COLO668 (cell line): ENCODE results near the gene IL22RA1.

Experiments used
- DNase-seq: peaks from one replicate; lab custom pipeline; 2025; ENCODE audit not compliant: unreplicated experiment; lab: John Stamatoyannopoulos, UW

Gene IL22RA1

DNA sequence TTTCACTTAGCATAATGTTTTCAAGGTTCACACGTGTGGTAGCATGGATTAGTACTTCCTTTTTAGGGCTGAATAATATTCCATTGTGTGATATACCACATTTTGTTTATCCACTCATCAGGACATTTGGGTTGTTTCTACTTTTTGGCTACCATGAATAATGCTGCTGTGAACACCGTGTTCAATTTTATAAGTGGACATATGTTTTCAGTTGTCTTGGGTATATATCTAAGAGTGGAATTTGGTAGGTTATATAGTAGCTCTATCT lies 3.8 kb downstream of the IL22RA1 start:
- DNase-seq = no peak

DNA sequence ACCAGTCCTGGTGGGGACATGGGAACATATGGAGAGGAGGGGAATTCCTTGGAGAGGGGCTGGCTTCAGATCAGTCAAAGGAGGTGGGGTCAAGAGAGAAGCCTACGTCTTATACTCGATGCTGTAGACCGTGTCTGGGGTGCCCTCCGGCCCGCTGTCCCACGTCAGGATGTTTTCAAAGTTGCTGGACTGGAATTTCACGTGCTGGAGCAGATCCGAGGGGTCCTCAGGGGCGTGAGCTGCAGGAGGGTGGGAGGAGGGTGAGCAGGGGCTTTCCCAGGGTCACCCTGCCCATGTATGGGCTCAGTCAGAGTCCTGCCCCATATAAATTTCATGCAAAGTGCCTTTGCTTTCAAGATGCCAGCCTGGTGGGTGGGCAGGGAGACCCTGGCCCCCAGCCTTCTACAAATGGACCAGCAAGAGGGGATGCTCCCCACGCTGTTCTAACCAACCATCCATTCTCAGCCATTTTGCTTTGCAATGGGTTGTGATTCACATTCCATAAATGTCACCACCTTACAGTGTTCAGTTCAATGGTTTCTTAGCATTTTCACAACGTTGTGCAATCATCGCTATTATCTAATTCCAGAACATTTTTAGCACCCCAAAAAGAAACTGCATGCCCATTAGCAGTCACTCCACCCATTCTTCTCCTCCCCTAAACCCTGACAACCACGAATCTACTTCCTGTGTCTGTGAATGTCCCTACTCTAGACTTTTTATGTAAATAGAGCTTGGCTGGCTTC lies 4.3 kb downstream of the IL22RA1 start:
- DNase-seq = no peak

DNA sequence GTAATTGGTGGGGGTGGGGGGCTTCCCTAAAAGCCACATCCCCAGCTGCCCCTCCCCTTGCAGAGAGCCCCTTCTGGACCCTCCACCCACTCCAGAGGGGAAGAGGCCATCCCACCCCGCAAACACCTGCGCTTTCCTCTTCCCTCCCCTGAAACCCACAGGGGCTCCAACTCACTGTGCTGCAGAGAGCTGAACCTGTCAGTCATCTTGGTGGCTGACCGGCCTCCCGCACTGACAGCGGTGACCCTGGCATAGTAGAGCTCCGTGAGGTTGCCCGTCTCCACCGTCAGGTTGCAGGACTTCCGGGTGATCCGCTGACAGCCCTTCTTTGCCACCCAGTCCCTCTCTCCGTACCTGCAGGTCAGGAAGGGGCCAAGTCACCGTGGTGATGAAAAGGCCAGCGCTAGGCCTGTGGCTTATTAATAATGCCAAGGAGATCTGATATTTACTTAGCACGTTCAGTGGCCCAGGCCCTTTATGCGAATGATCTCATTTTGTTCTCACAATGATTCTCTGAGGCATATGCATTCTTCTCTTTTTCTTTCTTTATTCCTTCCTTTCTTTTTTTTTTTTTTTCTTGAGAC lies 5.9 kb downstream of the IL22RA1 start:
- DNase-seq = no peak

DNA sequence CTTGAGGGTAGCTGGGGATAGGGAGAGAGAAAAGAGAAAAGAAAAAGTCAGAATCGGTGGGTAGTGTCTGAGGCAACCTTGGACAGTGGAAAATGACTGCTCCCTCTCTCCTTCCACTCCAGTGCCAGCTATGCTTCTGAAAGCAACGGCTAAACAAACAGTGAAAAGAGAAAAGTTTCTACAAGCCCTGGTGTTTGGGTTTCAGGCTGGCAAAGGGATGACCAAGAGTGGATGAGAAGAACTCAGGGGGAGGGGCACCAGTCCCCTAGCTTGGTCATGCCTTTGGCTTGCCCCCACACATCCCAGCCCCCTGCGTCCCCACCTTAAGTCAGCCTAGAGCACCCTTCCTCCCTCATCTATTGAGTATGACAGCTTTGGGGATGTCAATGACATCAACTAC lies 8.6 kb downstream of the IL22RA1 start:
- no peak for DNase-seq

DNA sequence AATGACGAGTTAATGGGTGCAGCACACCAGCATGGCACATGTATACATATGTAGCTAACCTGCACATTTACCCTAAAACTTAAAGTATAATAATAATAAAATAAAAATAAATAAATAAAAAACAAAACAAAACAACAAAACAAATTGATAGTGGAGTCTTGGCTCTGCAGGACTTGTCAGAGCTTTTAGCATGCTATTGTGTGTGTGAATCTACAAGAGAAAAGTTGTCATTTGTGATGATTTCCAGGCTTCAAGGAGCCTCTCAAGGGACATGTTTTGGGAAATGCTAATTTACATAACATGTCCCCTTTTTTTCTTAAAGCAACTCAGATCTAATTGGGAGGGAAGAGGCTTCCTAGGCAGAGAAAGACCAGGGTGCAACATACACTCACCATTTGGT lies 9.1 kb downstream of the IL22RA1 start:
- no peak for DNase-seq

DNA sequence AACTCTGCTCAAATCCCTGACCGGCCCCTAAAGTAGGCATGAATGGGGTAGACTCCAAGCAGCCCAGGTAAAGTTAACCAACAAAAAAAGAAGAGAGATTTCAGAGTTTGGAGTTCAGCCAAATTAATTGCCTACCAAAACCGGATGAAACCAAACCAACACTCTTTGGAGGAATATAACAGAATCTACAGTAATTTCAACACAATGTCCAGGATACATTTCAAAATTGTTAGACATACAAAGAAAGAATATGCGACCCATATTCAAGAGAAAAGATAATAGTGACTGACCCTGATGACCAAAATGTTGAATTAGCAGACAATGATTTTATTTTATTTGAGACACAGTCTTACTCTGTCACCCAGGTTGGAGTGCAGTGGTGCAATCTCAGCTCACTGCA lies 12.6 kb downstream of the IL22RA1 start:
- no peak for DNase-seq

DNA sequence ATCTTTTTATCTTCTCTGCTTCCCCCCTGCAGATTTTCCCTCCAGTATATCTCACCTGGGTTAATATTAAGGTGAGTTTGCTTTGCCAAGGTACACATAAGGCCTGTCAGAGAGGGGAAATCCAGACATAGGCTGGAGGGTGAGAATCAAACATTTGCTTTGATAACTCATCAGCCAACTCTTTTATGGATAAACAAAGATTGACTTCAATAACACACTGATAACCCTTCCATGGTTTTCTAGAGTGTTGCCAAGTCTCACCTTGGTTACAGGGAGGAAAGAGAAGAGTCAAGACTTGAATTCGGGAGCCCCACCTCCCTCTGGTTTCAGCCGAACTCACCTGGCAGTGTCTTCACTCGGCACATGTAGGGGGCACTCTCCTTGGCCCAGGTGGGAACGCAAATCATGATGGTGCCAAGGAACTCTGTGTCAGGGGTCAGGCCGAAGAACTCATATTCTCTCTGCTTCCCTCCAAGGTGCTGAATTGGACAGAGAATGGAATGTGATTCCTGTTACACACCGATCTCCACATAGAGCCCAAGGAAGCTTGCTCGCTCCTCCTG lies 15.1 kb downstream of the IL22RA1 start:
- no peak for DNase-seq

DNA sequence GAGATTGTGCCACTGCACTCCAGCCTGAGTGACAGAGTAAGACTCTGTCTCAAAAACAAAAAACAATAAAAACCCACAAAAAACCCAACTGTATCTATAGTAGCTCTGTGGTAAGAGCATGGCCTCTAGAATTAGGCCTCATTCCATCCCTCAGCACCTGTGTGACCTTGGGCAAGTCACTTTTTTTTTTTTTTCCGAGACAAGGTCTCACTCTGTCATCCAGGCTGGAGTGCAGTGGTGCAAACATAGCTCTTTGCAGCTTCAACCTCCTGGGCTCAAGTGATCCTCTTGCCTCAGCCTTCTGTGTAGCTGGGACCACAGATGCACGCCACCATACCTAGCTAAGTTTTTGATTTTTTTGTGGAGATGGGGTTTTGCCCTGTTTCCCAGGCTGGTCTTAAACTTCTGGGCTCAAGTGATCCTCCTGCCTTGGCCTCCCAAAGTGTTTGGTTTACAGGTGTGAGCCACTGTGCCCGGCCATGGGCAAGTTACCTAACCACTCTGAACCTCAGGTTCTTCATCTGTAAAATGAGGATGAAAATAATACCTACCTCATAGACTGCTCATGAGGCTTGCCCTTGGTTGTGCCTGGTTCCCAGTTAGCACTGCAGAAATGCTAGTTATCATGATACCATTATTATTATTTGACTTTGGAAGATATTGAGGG lies 15.7 kb downstream of the IL22RA1 start:
- no peak for DNase-seq

DNA sequence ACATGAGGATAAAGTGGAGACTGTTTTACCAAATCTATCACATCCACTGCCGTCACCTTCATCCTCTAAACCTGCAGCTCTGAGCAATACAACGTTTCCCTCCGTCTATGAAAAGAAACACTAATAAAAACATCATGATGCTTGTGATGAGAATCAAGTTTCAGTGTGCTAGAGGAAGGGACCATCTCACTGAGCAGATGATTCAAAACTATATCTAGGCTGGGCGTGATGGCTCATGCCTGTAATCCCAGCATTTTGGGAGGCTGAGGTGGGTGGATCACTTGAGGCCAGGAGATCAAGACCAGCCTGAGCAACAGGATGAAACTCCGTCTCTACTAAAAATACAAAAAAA lies 16.3 kb downstream of the IL22RA1 start:
- no peak for DNase-seq

DNA sequence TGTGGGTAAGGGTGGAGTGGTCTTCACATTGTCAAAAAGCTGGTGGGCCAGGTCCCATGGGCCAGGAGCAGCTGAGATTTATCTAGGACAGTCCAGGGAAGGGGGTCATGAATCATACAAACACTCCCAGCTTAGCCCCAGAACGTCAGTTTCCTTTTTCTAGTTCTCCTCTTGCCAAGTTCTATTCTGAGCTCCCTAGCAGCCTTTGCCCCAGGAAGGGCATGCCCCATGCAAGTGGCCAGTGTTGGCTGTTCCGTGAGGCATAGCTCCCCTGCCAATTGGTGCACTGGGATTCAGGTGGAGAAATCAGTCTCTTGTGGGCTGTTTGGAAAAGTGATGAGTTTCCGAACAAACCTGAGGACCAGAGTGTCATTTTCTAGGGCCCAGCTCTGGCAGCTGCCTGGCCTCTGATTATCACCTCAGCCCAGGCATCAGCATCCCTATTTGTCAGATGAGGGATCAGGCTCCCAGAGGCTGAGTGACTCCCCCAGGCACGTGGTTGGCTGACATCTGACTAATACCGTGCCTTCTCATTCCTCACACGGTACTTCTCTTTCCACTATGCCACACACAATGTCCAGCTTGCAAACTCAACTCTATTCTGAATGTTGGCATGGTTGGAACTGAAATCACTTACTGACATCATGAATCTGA lies 16.8 kb downstream of the IL22RA1 start:
- no peak for DNase-seq

DNA sequence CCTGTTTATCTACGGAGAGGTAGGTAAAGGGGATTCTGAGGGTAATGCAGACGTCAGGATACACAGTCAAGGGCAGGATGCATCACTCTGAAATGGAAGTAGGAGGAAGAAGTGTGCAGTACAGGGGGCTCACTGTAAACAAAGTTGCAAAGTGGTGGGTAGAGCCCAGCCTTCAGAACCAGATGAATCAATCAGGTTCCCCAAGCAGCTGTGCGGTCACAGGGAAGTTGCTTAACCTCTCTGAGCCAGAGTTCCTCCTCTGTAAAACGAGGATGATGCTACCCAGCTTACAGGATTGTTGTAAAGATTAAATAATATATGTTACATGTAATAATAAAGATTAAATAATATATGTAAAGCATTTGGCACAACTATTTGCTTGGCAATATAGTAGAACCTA lies 17.5 kb downstream of the IL22RA1 start:
- DNase-seq = no peak

DNA sequence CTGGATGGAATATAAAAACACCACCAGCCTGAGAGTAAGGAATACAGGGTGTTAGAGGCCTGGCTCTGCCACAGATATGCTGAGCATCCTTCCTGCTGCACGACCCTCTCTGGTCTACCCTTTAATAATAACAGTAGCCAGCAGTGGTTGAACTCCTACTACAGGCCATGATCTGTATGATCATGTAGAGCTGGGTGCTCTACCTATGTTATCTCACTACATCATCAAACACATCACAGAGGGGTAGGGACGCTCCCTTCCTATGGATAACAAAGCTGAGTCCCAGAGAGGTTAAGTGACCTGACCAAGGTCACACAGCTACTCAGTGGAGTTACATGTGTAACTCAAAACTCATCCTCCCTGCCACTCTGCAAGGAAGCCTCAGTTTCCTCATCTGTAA lies 18.0 kb downstream of the IL22RA1 start:
- DNase-seq = no peak

DNA sequence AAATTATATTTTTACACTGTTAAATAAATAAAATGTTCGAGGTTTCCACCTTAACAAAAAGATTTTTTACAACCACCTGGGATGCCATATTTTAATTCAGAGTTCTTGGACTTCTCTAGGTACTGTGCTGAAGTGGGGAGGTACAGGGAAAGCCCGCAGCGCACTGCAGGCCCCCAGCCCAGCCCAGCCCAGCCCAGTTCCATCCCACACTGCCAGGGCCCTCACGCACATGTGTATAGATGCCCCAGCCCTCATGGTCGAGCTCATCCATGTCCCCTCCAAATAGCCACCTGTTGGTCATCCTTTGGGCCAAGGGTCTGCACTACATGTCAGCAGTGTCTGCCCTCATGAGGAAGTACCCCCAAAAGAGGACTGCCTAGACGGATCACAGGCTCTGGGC lies 19.3 kb downstream of the IL22RA1 start:
- no peak for DNase-seq

DNA sequence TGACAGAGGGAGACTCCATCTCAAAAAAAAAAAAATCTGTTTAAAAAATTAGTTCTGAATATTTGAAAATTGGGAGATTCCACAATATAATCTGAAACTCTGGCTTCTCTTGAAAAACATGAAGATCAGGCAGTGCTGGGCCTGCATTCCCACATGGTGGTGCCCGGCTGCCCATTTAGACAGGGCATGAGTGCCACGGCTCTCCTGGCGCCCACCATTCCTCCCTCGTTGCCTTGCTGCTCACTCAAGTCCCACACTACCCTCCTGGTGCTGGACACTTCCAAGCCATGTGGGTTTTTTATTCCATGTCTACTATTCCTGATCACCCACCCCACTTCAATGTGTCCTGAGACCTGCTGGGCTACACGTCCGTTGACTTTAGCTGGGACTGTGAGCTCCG lies 20.2 kb downstream of the IL22RA1 start:
- DNase-seq = no peak

DNA sequence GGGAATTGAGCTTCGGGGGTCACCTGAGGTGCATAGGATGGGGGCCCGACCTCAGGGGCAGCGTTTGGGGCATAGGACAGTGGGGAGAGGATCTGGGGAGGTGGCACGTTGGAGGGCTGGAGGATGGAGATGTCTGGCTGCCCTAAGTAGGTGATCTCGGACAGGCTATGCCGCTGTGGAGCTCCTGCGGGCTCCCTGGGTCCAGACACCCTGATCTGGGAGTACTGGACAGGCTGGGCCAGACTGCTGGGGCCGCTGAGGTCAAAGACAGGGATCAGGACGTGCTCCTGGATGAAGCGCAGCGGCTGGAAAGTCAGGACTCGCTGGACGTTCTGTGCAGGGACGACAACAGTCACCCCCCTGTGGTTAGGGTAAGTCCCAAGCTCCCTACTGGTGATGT lies 21.5 kb downstream of the IL22RA1 start:
- DNase-seq = no peak

DNA sequence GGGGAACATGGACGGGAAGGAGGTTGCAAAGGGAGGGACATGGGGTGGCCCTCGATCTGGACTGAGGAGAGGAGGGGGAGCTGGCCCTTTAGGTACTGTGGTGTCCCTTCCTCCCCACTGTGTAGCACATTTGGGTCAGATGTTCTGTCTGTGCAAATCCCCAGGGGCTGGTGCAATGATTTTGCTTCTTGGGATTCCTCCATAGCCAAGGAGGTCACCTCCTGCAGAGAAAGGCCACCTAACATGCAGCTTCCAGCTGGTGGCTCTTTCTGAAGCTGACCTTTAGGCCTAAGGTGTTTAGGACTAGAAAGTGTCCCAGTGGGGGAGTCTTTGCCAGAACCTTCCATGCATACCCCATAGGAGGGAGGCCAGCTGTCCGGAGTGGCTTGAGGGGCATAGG lies 22.0 kb downstream of the IL22RA1 start:
- no peak for DNase-seq

DNA sequence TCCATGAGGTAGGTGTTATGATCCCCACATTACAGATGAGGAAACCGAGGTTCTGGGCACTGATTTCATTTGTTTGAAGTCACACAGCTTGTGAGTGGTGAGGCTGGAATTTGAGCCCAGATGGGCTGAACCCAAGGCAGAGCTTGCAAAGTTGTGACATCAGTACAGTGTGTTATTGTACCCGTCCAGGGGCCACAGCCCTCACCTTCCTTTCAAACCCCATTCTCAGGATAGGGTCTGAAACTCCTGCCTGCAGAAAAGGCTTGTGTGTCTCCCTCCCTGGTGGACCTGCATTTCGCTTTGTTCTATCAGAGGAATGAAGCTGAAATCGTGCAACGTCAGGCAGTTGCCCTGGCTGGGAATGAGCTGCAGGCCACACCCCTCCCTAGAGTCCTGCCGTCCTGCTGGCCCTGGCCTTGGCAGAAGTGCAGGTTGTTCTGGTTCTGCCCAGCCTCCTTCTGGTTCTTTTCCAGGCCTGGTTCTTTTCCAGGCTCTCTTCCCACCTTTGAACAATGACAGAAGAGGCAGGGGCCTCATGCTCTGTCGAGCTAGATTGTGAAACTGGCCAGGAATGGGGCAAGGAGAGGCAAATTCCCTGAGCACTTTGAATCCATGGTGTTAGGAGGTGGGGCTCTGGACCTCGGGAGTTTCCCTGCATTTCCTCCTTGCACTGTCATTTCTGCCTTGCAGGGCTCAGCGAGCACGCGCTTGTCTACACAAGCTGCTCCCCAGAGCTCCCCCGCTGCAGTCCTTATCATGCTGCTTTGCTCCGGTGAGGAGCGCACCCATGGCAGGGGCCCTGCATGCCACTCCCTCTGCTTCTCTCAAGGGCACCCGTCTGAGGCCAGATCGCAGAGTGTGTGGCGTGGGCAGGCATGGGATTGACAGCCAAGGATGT lies 22.8 kb downstream of the IL22RA1 start:
- peak; percentile 28 for DNase-seq

DNA sequence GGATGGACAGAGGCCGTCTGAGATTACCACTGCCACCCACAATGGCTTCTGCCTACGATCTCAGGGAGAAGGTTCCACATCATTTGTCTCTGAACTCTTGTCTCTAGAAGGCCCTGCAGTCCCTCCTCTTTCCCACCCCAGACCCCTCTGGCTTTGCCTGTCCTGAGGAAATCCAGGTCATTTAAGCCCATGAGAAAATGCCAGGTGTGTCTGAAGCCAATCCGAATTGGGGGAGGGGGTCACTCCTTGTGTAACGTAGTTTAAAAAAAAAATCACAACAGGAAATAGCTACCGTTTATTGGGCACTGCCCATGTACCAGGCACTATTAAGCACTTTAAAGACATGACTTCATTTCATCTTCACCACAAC lies 23.5 kb downstream of the IL22RA1 start:
- no peak for DNase-seq

DNA sequence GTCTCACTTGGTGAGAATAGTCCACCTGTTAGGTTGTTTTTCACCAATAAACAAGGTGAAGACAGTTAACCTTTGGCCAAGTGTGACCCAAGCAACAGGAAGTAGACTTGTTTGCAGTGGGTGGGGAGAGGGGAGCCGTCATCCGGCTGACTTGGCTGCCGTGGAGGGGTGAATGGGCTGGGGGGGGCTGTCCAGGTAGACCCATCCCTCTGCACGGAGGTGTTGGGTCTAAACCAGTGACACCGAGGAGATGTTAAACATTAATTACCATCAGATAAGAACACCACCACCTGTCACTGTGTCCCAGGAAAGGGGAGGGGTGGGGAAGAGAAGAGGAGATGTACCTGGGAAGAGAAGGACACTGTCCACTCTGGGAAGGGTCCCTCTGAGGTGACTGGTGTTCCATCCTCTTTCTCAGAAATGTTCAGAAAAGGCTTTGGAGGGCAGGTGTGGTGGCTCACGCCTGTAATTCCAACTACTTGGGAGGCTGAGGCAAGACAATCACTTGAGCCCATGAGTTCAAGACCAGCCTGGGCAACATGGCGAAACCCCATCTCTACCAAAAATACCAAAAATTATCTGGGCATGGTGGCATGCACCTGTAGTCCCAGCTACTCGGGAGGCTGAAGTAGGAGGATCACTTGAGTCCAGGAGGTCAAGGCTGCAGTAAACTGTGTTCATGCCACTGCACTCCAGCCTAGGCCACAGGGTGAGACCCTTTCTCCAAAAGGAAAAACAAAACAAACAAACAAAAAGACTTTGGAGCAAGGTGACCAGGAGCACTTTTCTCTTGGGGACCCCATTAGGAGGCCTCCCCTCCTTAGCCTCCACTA lies 24.3 kb downstream of the IL22RA1 start:
- DNase-seq = peak; percentile 29

DNA sequence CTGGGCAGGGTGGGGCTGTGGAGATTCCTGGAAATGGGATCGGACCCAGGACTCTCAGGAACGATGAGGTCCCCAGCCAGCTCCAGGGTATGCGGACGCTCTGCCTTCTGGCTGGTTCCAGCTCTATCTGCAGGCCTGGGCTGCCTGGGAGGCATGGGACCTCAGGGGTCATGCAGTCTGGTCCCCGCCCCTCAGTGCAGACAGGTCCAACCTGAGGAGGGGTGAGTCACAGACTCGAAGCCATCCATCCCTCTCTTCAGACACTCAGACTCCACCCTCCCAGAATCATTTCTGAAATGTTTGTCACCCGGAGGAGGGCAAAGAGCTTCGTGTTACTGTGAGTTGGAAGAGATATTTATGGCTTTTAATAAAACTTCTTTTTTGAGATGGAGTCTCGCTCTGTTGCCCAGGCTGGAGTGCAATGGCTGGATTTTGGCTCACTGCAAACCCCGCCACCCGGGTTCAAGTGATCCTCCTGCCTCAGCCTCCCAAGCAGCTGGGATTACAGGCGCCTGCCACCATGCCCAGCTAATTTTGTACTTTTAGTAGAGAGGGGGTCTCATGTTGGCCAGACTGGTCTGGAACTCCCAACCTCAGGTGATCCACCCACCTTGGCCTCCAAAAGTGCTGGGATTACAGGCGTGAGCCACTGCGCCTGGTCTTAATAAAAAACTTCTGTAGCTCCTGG lies 25.1 kb downstream of the IL22RA1 start:
- DNase-seq = no peak
